K562 (cell line): ENCODE measurements around the gene SURF4. TPM values are rescaled to one million over a fixed set of nuclear protein-coding genes. Genes with fewer than 3 reads are reported as not detected.

Experiments used
- CBX8 ChIP-seq: fragments of 200-600 bp; sonication (generic); IDR thresholded peaks from 2 replicates; pipeline ENCODE4 v1.6.1; 2012; ENCODE audit warnings: borderline replicate concordance, mixed run types, low read depth, mild to moderate bottlenecking, moderate library complexity, mixed read lengths, low read length, control low read depth, inconsistent platforms; ENCODE audit not compliant: poor library complexity, severe bottlenecking; ENCODE audit errors: extremely low read depth
- CC2D1A ChIP-seq: fragments of 450-650 bp; IDR thresholded peaks from 2 replicates; pipeline ENCODE4 v1.6.1; 2017; ENCODE audit warnings: mild to moderate bottlenecking
- CLOCK ChIP-seq: fragments of 250-450 bp; sonication (Bioruptor Pico); IDR thresholded peaks from 2 replicates; pipeline ENCODE4 v1.4.0; 2020; ENCODE audit warnings: mild to moderate bottlenecking, moderate library complexity, borderline replicate concordance
- EHMT2 ChIP-seq: fragments of 450-650 bp; IDR thresholded peaks from 2 replicates; pipeline ENCODE4 v1.6.1; 2018; ENCODE audit warnings: antibody characterized with exemption
- EP300 ChIP-seq: IDR thresholded peaks from 2 replicates; pipeline ENCODE4 v1.6.1; 2012; ENCODE audit warnings: low read length, improper control_type of control experiment
- EZH2 ChIP-seq: IDR thresholded peaks from 2 replicates; pipeline ENCODE4 v1.6.1; 2012; ENCODE audit warnings: low read depth, mild to moderate bottlenecking, inconsistent platforms, low read length, borderline replicate concordance
- NEUROD1 ChIP-seq: fragments of 150-350 bp; IDR thresholded peaks from 2 replicates; pipeline ENCODE4 v1.6.1; 2014; ENCODE audit warnings: borderline replicate concordance, low read length, low read depth; ENCODE audit not compliant: partially characterized antibody
- PBX2 ChIP-seq, 2 experiments: IDR thresholded peaks in 1 of 2; conservative IDR thresholded peaks in 1 of 2; 2 replicates each; pipeline ENCODE4 v1.6.1; 2016; ENCODE audit warnings: low read depth in 2 of 2, mild to moderate bottlenecking in 1 of 2, missing compliant biosample characterization in 1 of 2, missing genetic modification characterization in 1 of 2, moderate library complexity in 1 of 2
- PYGO2 ChIP-seq: fragments of 450-650 bp; IDR thresholded peaks from 2 replicates; pipeline ENCODE4 v1.6.1; 2016; ENCODE audit warnings: mild to moderate bottlenecking, missing genetic modification characterization, moderate library complexity, missing compliant biosample characterization
- RAD51 ChIP-seq: fragments of 450-650 bp; IDR thresholded peaks from 2 replicates; pipeline ENCODE4 v1.7.1; 2016; ENCODE audit warnings: low read depth, mild to moderate bottlenecking, borderline replicate concordance
- RB1 ChIP-seq: fragments of 450-650 bp; IDR thresholded peaks from 2 replicates; pipeline ENCODE4 v1.6.1; 2017; ENCODE audit warnings: low read depth, mild to moderate bottlenecking
- RBFOX2 ChIP-seq: fragments of 200-400 bp; formaldehyde crosslinking; IDR thresholded peaks from 2 replicates; pipeline ENCODE4 v1.6.1; 2017; ENCODE audit warnings: low read depth, mild to moderate bottlenecking, low read length, moderate library complexity
- SMC3 ChIP-seq: conservative IDR thresholded peaks from 2 replicates; pipeline ENCODE4 v1.6.1; 2011; ENCODE audit warnings: low read depth, low read length, improper control_type of control experiment; ENCODE audit not compliant: insufficient read depth
- SREBF1 ChIP-seq: fragments of 150-350 bp; IDR thresholded peaks from 2 replicates; pipeline ENCODE4 v1.6.1; 2014; ENCODE audit warnings: antibody characterized with exemption, low read depth, low read length, borderline replicate concordance
- TAF15 ChIP-seq: fragments of 200-400 bp; formaldehyde crosslinking; IDR thresholded peaks from 2 replicates; pipeline ENCODE4 v1.6.1; 2017; ENCODE audit warnings: mild to moderate bottlenecking, low read depth, low read length, moderate library complexity
- ZBTB49 ChIP-seq: sonication (generic); formaldehyde crosslinking; IDR thresholded peaks from 2 replicates; pipeline ENCODE4 v1.8.0; 2022; ENCODE audit warnings: missing genetic modification reagents, mild to moderate bottlenecking, borderline replicate concordance
- ZNF655 ChIP-seq: fragments of 250-450 bp; sonication (Bioruptor Pico); IDR thresholded peaks from 2 replicates; pipeline ENCODE4 v1.5.0; 2021
- polyA plus RNA-seq, 8 experiments: library from polyadenylated mRNA; depleted of rRNA in 4 of 8; stranded (reverse) in 5 of 8; unstranded in 3 of 8; fragments of >200 nt; fragmentation: Nextera tagmentation in 2 of 8; fragmentation: Illumina TruSeq in 1 of 8; extraction: Ambion mirVana in 2 of 8; extraction: Trizol in 1 of 8; gene quantifications; 2 replicates each; pipeline versions ENCODE4 v1.2.1 to v1.2.3, GENCODE V29; 2011 to 2014; ENCODE audit warnings: inconsistent platforms in 1 of 8, missing spikeins in 1 of 8
- total RNA-seq, 7 experiments: library from RNA; depleted of rRNA in 6 of 7; stranded (reverse); fragments of >200 nt in 6 of 7; fragmentation: Illumina TruSeq in 2 of 7; extraction: Trizol in 2 of 7; gene quantifications; 2 replicates each; pipeline versions ENCODE4 v1.2.1 to v1.2.3, GENCODE V29; 2011 to 2021; ENCODE audit warnings: low replicate concordance in 1 of 7

SURF4 gene
- total and polyA plus RNA-seq, 9 of the 15 experiments (the other 6 are each of a cell fraction or from before 2014, with no cell fraction given): 8.4 to 176 (median 130) TPM

GRCh38 chr9:133351908-133352634 lies 23.8 kb downstream of the SURF4 start (continued):
- TF ChIP-seq RBFOX2 (peak; percentile 65), ZBTB49 (CRISPR knock-in tag) (0 out of 2 replicates have a peak, but pooled peaks have one; percentile 25), SMC3 (peak; percentile 38; the same call in 1 of the 2 replicates), CLOCK (CRISPR knock-in tag) (no peak), CBX8 (no peak), PBX2 (CRISPR knock-in tag; IDR thresholded peaks at IDR 0.05; ENCODE audit: low read depth) (no peak), PBX2 (tag; conservative IDR thresholded peaks at IDR 0.05; ENCODE audit: low read depth) (no peak), EZH2 (no peak), CC2D1A (peak; percentile 27; the same call in 1 of the 2 replicates), RAD51 (no peak), TAF15 (no peak), SREBF1 (no peak), PYGO2 (tag) (no peak), RB1 (no peak), EP300 (no peak), NEUROD1 (peak; percentile 44), ZNF655 (CRISPR knock-in tag) (no peak), EHMT2 (peak; percentile 79)
